Sigmoid colon (tissue), 4 donors: ENCODE measurements around the gene SERPINA4.

ENCODE experiments used
- EP300 ChIP-seq, 4 donors: sonication (generic); formaldehyde crosslinking; IDR thresholded peaks; one replicate each; pipeline ENCODE4 v1.6.1; 2017; ENCODE audit warnings: antibody characterized with exemption in 4 of 4
- POLR2A ChIP-seq, 2 donors: fragments of 450-650 bp; IDR thresholded peaks; one replicate each; pipeline ENCODE4 v1.6.1; 2016; ENCODE audit warnings: antibody characterized with exemption in 2 of 2, mild to moderate bottlenecking in 2 of 2, moderate library complexity in 2 of 2
- POLR2AphosphoS5 ChIP-seq, 4 donors: sonication (generic); formaldehyde crosslinking; IDR thresholded peaks; one replicate each; pipeline ENCODE4 v1.6.1; 2017; ENCODE audit warnings: antibody characterized with exemption in 4 of 4
- TF ChIP-seq, protein P1 (sequence below), 4 experiments: fragments of 450-650 bp in 3 of 4; fragments of 200-600 bp in 1 of 4; IDR thresholded peaks; one replicate each; pipeline ENCODE4 v1.5.1; 2016 to 2019; ENCODE audit warnings: antibody characterized with exemption in 4 of 4, mild to moderate bottlenecking in 3 of 4, moderate library complexity in 2 of 4

DNA sequence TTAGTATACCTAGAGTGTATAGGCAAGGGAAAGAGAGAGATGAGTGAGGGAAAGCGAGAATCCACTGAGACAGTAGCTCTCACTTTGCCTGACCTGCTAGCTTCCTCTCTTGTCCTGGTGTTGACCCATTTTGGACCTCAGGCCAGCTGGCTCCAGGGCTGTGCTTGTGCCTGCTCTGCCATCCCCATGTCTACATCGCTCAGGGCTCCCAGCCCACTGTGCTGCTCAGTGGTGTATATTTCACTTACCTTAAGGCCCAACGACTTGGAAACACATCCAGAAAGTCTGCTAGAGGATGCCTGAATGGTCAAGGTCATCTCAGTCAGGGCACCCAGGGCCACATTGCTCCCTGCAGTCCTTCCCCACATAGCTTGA is 964 bp upstream of the SERPINA4 start:
- TF ChIP-seq, protein P1, sequence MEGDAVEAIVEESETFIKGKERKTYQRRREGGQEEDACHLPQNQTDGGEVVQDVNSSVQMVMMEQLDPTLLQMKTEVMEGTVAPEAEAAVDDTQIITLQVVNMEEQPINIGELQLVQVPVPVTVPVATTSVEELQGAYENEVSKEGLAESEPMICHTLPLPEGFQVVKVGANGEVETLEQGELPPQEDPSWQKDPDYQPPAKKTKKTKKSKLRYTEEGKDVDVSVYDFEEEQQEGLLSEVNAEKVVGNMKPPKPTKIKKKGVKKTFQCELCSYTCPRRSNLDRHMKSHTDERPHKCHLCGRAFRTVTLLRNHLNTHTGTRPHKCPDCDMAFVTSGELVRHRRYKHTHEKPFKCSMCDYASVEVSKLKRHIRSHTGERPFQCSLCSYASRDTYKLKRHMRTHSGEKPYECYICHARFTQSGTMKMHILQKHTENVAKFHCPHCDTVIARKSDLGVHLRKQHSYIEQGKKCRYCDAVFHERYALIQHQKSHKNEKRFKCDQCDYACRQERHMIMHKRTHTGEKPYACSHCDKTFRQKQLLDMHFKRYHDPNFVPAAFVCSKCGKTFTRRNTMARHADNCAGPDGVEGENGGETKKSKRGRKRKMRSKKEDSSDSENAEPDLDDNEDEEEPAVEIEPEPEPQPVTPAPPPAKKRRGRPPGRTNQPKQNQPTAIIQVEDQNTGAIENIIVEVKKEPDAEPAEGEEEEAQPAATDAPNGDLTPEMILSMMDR (IDR thresholded peaks at IDR 0.05), result no peak
- TF ChIP-seq POLR2AphosphoS5 (IDR thresholded peaks at IDR 0.05), result no peak
- TF ChIP-seq EP300 (IDR thresholded peaks at IDR 0.05), result no peak
- no peak for TF ChIP-seq POLR2A (IDR thresholded peaks at IDR 0.05)
